ENCODE results near the gene SNAPC3.

Gene SNAPC3

GRCh38 chr9:15381491-15381890, 41.2 kb upstream of the SNAPC3 start:
- TF ChIP-seq, protein P1, sequence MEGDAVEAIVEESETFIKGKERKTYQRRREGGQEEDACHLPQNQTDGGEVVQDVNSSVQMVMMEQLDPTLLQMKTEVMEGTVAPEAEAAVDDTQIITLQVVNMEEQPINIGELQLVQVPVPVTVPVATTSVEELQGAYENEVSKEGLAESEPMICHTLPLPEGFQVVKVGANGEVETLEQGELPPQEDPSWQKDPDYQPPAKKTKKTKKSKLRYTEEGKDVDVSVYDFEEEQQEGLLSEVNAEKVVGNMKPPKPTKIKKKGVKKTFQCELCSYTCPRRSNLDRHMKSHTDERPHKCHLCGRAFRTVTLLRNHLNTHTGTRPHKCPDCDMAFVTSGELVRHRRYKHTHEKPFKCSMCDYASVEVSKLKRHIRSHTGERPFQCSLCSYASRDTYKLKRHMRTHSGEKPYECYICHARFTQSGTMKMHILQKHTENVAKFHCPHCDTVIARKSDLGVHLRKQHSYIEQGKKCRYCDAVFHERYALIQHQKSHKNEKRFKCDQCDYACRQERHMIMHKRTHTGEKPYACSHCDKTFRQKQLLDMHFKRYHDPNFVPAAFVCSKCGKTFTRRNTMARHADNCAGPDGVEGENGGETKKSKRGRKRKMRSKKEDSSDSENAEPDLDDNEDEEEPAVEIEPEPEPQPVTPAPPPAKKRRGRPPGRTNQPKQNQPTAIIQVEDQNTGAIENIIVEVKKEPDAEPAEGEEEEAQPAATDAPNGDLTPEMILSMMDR (IDR thresholded peaks at IDR 0.05; ENCODE audit: borderline replicate concordance, control extremely low read depth, extremely low read depth, insufficient read depth, missing control alignments) = no peak
- DNase-seq (ENCODE audit: low spot score) = no peak
- in situ Hi-C loops (cut with MboI; ENCODE audit: low sequenced_read_pairs, unreplicated experiment) = no loop called here

DNA sequence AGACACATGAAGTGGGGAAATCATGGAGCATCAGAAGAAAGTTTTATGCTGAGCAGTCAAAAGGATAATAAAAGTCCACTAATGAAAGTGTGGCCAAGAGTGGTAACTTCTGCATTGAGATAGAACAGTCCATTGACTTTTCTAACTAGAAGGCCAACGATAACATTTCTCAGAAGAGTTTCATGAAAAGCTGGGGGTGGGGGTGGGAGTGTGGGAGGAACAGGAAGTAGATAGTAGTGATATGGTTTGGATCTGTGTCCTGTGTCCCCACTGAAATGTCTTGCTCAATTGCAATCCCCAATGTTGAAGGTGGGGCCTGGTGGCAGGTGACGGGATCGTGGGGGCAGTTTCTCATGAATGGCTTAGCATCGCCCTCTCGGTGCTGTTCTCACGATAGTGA, 36.2 kb upstream of the SNAPC3 start:
- in situ Hi-C loops (cut with MboI; ENCODE audit: low sequenced_read_pairs, unreplicated experiment) = no loop called here
- TF ChIP-seq, protein P1 (IDR thresholded peaks at IDR 0.05; ENCODE audit: borderline replicate concordance, control extremely low read depth, extremely low read depth, insufficient read depth, missing control alignments) = no peak
- DNase-seq (ENCODE audit: low spot score) = no peak

GRCh38 chr9:15389173-15389572, 33.5 kb upstream of the SNAPC3 start:
- in situ Hi-C loops (cut with MboI; ENCODE audit: low sequenced_read_pairs, unreplicated experiment) = no loop called here
- TF ChIP-seq, protein P1 (IDR thresholded peaks at IDR 0.05; ENCODE audit: borderline replicate concordance, control extremely low read depth, extremely low read depth, insufficient read depth, missing control alignments) = no peak
- DNase-seq (ENCODE audit: low spot score) = no peak

- in situ Hi-C loops (cut with MboI; ENCODE audit: low sequenced_read_pairs, unreplicated experiment) = no loop called here
- DNase-seq (ENCODE audit: low spot score) = no peak
- TF ChIP-seq, protein P1 (IDR thresholded peaks at IDR 0.05; ENCODE audit: borderline replicate concordance, control extremely low read depth, extremely low read depth, insufficient read depth, missing control alignments) = no peak
Observed at GRCh38 chr9:15389631-15390030, 33.0 kb upstream of the SNAPC3 start.

- no peak for DNase-seq (ENCODE audit: low spot score)
Observed at GRCh38 chr9:15390201-15390600, 32.5 kb upstream of the SNAPC3 start.

DNA sequence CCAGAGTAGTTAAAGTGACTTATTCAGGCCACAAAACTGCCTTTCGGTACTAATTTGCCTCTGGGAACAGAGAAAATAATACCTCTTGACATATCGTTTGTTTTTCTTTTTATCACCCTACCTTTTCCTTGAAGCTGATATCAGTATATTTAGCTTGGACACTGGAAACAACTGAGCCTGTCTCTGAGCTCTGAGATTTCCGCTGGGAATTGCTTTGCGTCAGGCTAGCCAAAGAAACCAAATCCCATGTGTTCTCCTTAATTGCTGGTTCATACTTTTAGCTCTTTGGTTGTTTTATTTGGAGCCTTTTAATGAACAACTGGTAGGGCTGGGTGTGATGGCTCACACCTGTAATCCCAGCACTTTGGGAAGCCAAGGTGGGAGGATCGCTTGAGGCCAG, 30.3 kb upstream of the SNAPC3 start:
- in situ Hi-C loops (cut with MboI; ENCODE audit: low sequenced_read_pairs, unreplicated experiment) = no loop called here
- TF ChIP-seq, protein P1 (IDR thresholded peaks at IDR 0.05; ENCODE audit: borderline replicate concordance, control extremely low read depth, extremely low read depth, insufficient read depth, missing control alignments) = no peak
- DNase-seq (ENCODE audit: low spot score) = no peak

More at GRCh38 chr9:15390201-15390600, 32.5 kb upstream of the SNAPC3 start:
- in situ Hi-C loops (cut with MboI; ENCODE audit: low sequenced_read_pairs, unreplicated experiment) = no loop called here
- TF ChIP-seq, protein P1 (IDR thresholded peaks at IDR 0.05; ENCODE audit: borderline replicate concordance, control extremely low read depth, extremely low read depth, insufficient read depth, missing control alignments) = no peak

Data from GM13976 (cell line).